Glutamatergic neuron (in vitro differentiated cells): ENCODE results near the gene DCLK1. TPM values are rescaled to one million over a fixed set of nuclear protein-coding genes. Genes with fewer than 3 reads are reported as not detected.

ENCODE experiments used
- DNase-seq: peaks from one replicate; pipeline ENCODE4 v3.0.0; 2022
- H3K27ac Mint-ChIP-seq: one replicate; pipeline ENCODE4 v1.8.0; 2020; ENCODE audit warnings: mild to moderate bottlenecking, mixed read lengths, inconsistent platforms; ENCODE audit not compliant: unreplicated experiment
- H3K27me3 Mint-ChIP-seq: one replicate; pipeline ENCODE4 v1.8.0; 2020; ENCODE audit warnings: mild to moderate bottlenecking, moderate library complexity, mixed read lengths, inconsistent platforms; ENCODE audit not compliant: unreplicated experiment
- H3K36me3 Mint-ChIP-seq: one replicate; pipeline ENCODE4 v1.8.0; 2020; ENCODE audit warnings: mild to moderate bottlenecking, mixed read lengths, inconsistent platforms; ENCODE audit not compliant: unreplicated experiment
- H3K4me1 Mint-ChIP-seq: one replicate; pipeline ENCODE4 v1.8.0; 2020; ENCODE audit warnings: mild to moderate bottlenecking, low read depth, mixed read lengths, inconsistent platforms; ENCODE audit not compliant: unreplicated experiment
- H3K4me3 Mint-ChIP-seq: one replicate; pipeline ENCODE4 v1.8.0; 2020; ENCODE audit warnings: mild to moderate bottlenecking, mixed read lengths, inconsistent platforms; ENCODE audit not compliant: unreplicated experiment
- H3K9me3 Mint-ChIP-seq: one replicate; pipeline ENCODE4 v1.8.0; 2020; ENCODE audit warnings: mild to moderate bottlenecking, moderate library complexity, mixed read lengths, inconsistent platforms; ENCODE audit not compliant: unreplicated experiment
- CTCF ChIP-seq: fragments of 200-600 bp; sonication (generic); IDR thresholded peaks from one replicate; pipeline ENCODE4 v1.5.0; 2021; ENCODE audit not compliant: partially characterized antibody, unreplicated experiment
- total RNA-seq: library from RNA; stranded (reverse); fragmentation: NEBNext Ultra II Directional; extraction: Animal tissue kit (Norgen Biotek cat#: 25700); gene quantifications from one replicate; pipeline ENCODE4 v1.2.1, GENCODE V29; 2021; ENCODE audit not compliant: unreplicated experiment

DCLK1 gene
- total RNA-seq, 1 donor from 2014 or later, result 63.9 TPM

GRCh38 chr13:35879111-35879510 lies 252.1 kb downstream of the DCLK1 start:
- peaks cover 11% of the 10 kb centered on the region for H3K4me1 Mint-ChIP-seq

GRCh38 chr13:35876601-35877000 lies 254.6 kb downstream of the DCLK1 start:
- TF ChIP-seq CTCF, result no peak
- DNase-seq, result no peak
- H3K27ac Mint-ChIP-seq, result no peak overlapping the region
- no peaks in the 10 kb centered on the region for H3K27me3 Mint-ChIP-seq
- peaks cover 2% of the 10 kb centered on the region for H3K9me3 Mint-ChIP-seq
- H3K4me1 Mint-ChIP-seq, result peaks cover 6% of the 10 kb centered on the region
- no peak overlapping the region for H3K4me3 Mint-ChIP-seq
- H3K36me3 Mint-ChIP-seq, result no peaks in the 10 kb centered on the region

More at GRCh38 chr13:35879111-35879510, 252.1 kb downstream of the DCLK1 start:
- H3K27me3 Mint-ChIP-seq, result peaks cover 3% of the 10 kb centered on the region
- no peak for TF ChIP-seq CTCF
- no peak overlapping the region for H3K27ac Mint-ChIP-seq
- no peak overlapping the region for H3K4me3 Mint-ChIP-seq
- no peak for DNase-seq
- peaks cover 2% of the 10 kb centered on the region for H3K9me3 Mint-ChIP-seq
- peaks cover 6% of the 10 kb centered on the region for H3K36me3 Mint-ChIP-seq

- Mint-ChIP-seq H3K9me3 (peaks cover 2% of the 10 kb centered on the region), H3K4me3 (no peak overlapping the region), H3K36me3 (no peaks in the 10 kb centered on the region), H3K4me1 (peaks cover 6% of the 10 kb centered on the region), H3K27me3 (no peaks in the 10 kb centered on the region), H3K27ac (no peak overlapping the region)
- no peak for TF ChIP-seq CTCF
- DNase-seq, result no peak
Measured at GRCh38 chr13:35874704-35875103, 256.5 kb downstream of the DCLK1 start.

- Mint-ChIP-seq H3K27ac (no peak overlapping the region), H3K27me3 (no peaks in the 10 kb centered on the region), H3K4me1 (peaks cover 2% of the 10 kb centered on the region), H3K36me3 (no peaks in the 10 kb centered on the region), H3K4me3 (no peak overlapping the region), H3K9me3 (peaks cover 2% of the 10 kb centered on the region)
- DNase-seq, result no peak
- TF ChIP-seq CTCF, result no peak
Measured at GRCh38 chr13:35872369-35872768, 258.8 kb downstream of the DCLK1 start.

- H3K27ac Mint-ChIP-seq, result no peak overlapping the region
- H3K9me3 Mint-ChIP-seq, result peaks cover 2% of the 10 kb centered on the region
- H3K27me3 Mint-ChIP-seq, result no peaks in the 10 kb centered on the region
- no peak overlapping the region for H3K4me3 Mint-ChIP-seq
- H3K36me3 Mint-ChIP-seq, result no peaks in the 10 kb centered on the region
- no peak for DNase-seq
- H3K4me1 Mint-ChIP-seq, result peaks cover 2% of the 10 kb centered on the region
- no peak for TF ChIP-seq CTCF
Measured at GRCh38 chr13:35871561-35871960, 259.6 kb downstream of the DCLK1 start.
